SJCRH30 (cell line): ENCODE data around the gene SLC36A1. TPM values are rescaled to one million over a fixed set of nuclear protein-coding genes. Genes with fewer than 3 reads are reported as not detected.

Experiments used
- DNase-seq, 2 experiments: peaks; one replicate each; pipeline ENCODE4 v3.0.0-alpha.2; 2015 to 2020
- H3K27ac ChIP-seq: fragments of 250-450 bp; sonication (Bioruptor Pico); 2 replicates; pipeline ENCODE4 v1.5.1; 2020; ENCODE audit warnings: mild to moderate bottlenecking, moderate library complexity
- H3K27me3 ChIP-seq: fragments of 250-450 bp; sonication (Bioruptor Pico); 2 replicates; pipeline ENCODE4 v1.5.1; 2020; ENCODE audit warnings: mild to moderate bottlenecking, moderate library complexity
- H3K36me3 ChIP-seq: fragments of 250-450 bp; sonication (Bioruptor Pico); 2 replicates; pipeline ENCODE4 v1.5.1; 2020; ENCODE audit warnings: mild to moderate bottlenecking, moderate library complexity
- H3K4me1 ChIP-seq: fragments of 250-450 bp; sonication (Bioruptor Pico); 2 replicates; pipeline ENCODE4 v1.5.1; 2020; ENCODE audit warnings: mild to moderate bottlenecking, moderate library complexity
- H3K4me3 ChIP-seq: fragments of 250-450 bp; sonication (Bioruptor Pico); 2 replicates; pipeline ENCODE4 v1.5.1; 2020; ENCODE audit warnings: mild to moderate bottlenecking, moderate library complexity
- H3K9me3 ChIP-seq: fragments of 250-450 bp; sonication (Bioruptor Pico); replicated peaks from 2 replicates; pipeline ENCODE4 v1.5.1; 2020; ENCODE audit warnings: mild to moderate bottlenecking, moderate library complexity
- total RNA-seq: library from RNA; depleted of rRNA; stranded (reverse); fragments of >200 nt; shearing (Covaris generic); gene quantifications from 2 replicates; pipeline ENCODE4 v1.2.3, GENCODE V29; 2014; rRNA removed

The SLC36A1 gene
- total RNA-seq, 1 experiment from 2014 or later = 9.1 TPM

GRCh38 chr5:151517122-151517920 is 69.9 kb downstream of the SLC36A1 start:
- Histone ChIP-seq H3K4me3 (no peak overlapping the region), H3K4me1 (no peaks in the 10 kb centered on the region), H3K27ac (no peak overlapping the region), H3K27me3 (no peaks in the 10 kb centered on the region), H3K9me3 (no peaks in the 10 kb centered on the region), H3K36me3 (no peaks in the 10 kb centered on the region)
- DNase-seq = no peak

- no peaks in the 10 kb centered on the region for H3K27me3 ChIP-seq
- H3K36me3 ChIP-seq = no peaks in the 10 kb centered on the region
- no peak overlapping the region for H3K4me3 ChIP-seq
- peak; percentile 26 to 46 for DNase-seq
- H3K27ac ChIP-seq = no peak overlapping the region
- H3K9me3 ChIP-seq = no peaks in the 10 kb centered on the region
- H3K4me1 ChIP-seq = no peaks in the 10 kb centered on the region
Observed at GRCh38 chr5:151520294-151520693, 72.9 kb downstream of the SLC36A1 start.

GRCh38 chr5:151522226-151522625 is 74.8 kb downstream of the SLC36A1 start:
- H3K9me3 ChIP-seq = no peaks in the 10 kb centered on the region
- H3K36me3 ChIP-seq = no peaks in the 10 kb centered on the region
- no peak overlapping the region for H3K4me3 ChIP-seq
- H3K27ac ChIP-seq = no peak overlapping the region
- DNase-seq = no peak
- no peaks in the 10 kb centered on the region for H3K27me3 ChIP-seq
- no peaks in the 10 kb centered on the region for H3K4me1 ChIP-seq

GRCh38 chr5:151523335-151523734 is 75.9 kb downstream of the SLC36A1 start:
- Histone ChIP-seq H3K4me1 (no peaks in the 10 kb centered on the region), H3K27me3 (no peaks in the 10 kb centered on the region), H3K36me3 (no peaks in the 10 kb centered on the region), H3K9me3 (no peaks in the 10 kb centered on the region), H3K27ac (no peak overlapping the region), H3K4me3 (no peak overlapping the region)
- peak; percentile 33 to 65 for DNase-seq

- no peaks in the 10 kb centered on the region for H3K9me3 ChIP-seq
- H3K27me3 ChIP-seq = no peaks in the 10 kb centered on the region
- DNase-seq = no peak
- H3K4me3 ChIP-seq = no peak overlapping the region
- no peaks in the 10 kb centered on the region for H3K36me3 ChIP-seq
- H3K4me1 ChIP-seq = peaks cover 3% of the 10 kb centered on the region; the same call in 1 of the 2 replicates
- H3K27ac ChIP-seq = no peak overlapping the region
Observed at GRCh38 chr5:151528153-151528552, 80.8 kb downstream of the SLC36A1 start.

- H3K9me3 ChIP-seq = no peaks in the 10 kb centered on the region
Observed at GRCh38 chr5:151528996-151529395, 81.6 kb downstream of the SLC36A1 start.

GRCh38 chr5:151531581-151531980 is 84.2 kb downstream of the SLC36A1 start:
- no peak for DNase-seq
- H3K4me3 ChIP-seq = no peak overlapping the region
- peaks cover 3% of the 10 kb centered on the region; the same call in 1 of the 2 replicates for H3K4me1 ChIP-seq
- no peaks in the 10 kb centered on the region for H3K9me3 ChIP-seq
- H3K27me3 ChIP-seq = no peaks in the 10 kb centered on the region; the same call in 1 of the 2 replicates
- no peak overlapping the region for H3K27ac ChIP-seq
- H3K36me3 ChIP-seq = no peaks in the 10 kb centered on the region

More at GRCh38 chr5:151528996-151529395, 81.6 kb downstream of the SLC36A1 start:
- H3K4me3 ChIP-seq = no peak overlapping the region
- H3K27ac ChIP-seq = no peak overlapping the region
- no peak for DNase-seq
- H3K36me3 ChIP-seq = no peaks in the 10 kb centered on the region
- H3K4me1 ChIP-seq = peaks cover 3% of the 10 kb centered on the region; the same call in 1 of the 2 replicates
- no peaks in the 10 kb centered on the region for H3K27me3 ChIP-seq

- DNase-seq = no peak
Observed at GRCh38 chr5:151532416-151532815, 85.0 kb downstream of the SLC36A1 start.

GRCh38 chr5:151534350-151534749 is 86.9 kb downstream of the SLC36A1 start:
- H3K9me3 ChIP-seq = no peaks in the 10 kb centered on the region
- no peak overlapping the region for H3K4me3 ChIP-seq
- DNase-seq = no peak
- no peaks in the 10 kb centered on the region for H3K36me3 ChIP-seq
- no peak overlapping the region for H3K27ac ChIP-seq
- H3K4me1 ChIP-seq = peaks cover 3% of the 10 kb centered on the region; the same call in 1 of the 2 replicates
- no peaks in the 10 kb centered on the region; the same call in none of the 2 replicates for H3K27me3 ChIP-seq

More at GRCh38 chr5:151532416-151532815, 85.0 kb downstream of the SLC36A1 start:
- no peak overlapping the region for H3K27ac ChIP-seq
- H3K27me3 ChIP-seq = no peaks in the 10 kb centered on the region; the same call in none of the 2 replicates
- no peak overlapping the region for H3K4me3 ChIP-seq
- H3K36me3 ChIP-seq = no peaks in the 10 kb centered on the region
- no peaks in the 10 kb centered on the region for H3K9me3 ChIP-seq
- H3K4me1 ChIP-seq = peaks cover 3% of the 10 kb centered on the region; the same call in 1 of the 2 replicates

GRCh38 chr5:151537044-151537443 is 89.6 kb downstream of the SLC36A1 start:
- H3K4me1 ChIP-seq = no peaks in the 10 kb centered on the region
- H3K9me3 ChIP-seq = no peaks in the 10 kb centered on the region
- no peaks in the 10 kb centered on the region for H3K36me3 ChIP-seq
- DNase-seq = no peak
- H3K27me3 ChIP-seq = no peaks in the 10 kb centered on the region; the same call in none of the 2 replicates
- H3K4me3 ChIP-seq = no peak overlapping the region
- H3K27ac ChIP-seq = no peak overlapping the region

- no peak overlapping the region for H3K4me3 ChIP-seq
- no peaks in the 10 kb centered on the region for H3K36me3 ChIP-seq
- peaks cover 8% of the 10 kb centered on the region; the same call in 1 of the 2 replicates for H3K27me3 ChIP-seq
- H3K4me1 ChIP-seq = no peaks in the 10 kb centered on the region
- no peaks in the 10 kb centered on the region for H3K9me3 ChIP-seq
- H3K27ac ChIP-seq = no peak overlapping the region
- no peak for DNase-seq
Observed at GRCh38 chr5:151541571-151541970, 94.2 kb downstream of the SLC36A1 start.

Other genes with a start within 250 kb of the SLC36A1 start
- gene CCDC69, start 223.5 kb upstream of the SLC36A1 start, total RNA-seq = 0.08 and 0.10 TPM in 2 replicates
- gene GM2A, start 194.4 kb upstream of the SLC36A1 start, total RNA-seq = 1.7 and 2.0 TPM in 2 replicates
- not detected in 2 replicates for gene SLC36A3, start 143.8 kb upstream of the SLC36A1 start, total RNA-seq
- gene SLC36A2, start 100.0 kb upstream of the SLC36A1 start, total RNA-seq = not detected in 2 replicates
- gene FAT2, start 143.7 kb downstream of the SLC36A1 start, total RNA-seq = 0.04 TPM in 1 of 2 replicates, not detected in the other
- 1,211 and 1,265 TPM in 2 replicates for gene SPARC, start 239.3 kb downstream of the SLC36A1 start, total RNA-seq